GM12878 (cell line): Measurements from ENCODE around the gene ADAMTS14. TPM values are rescaled to one million over a fixed set of nuclear protein-coding genes. Genes with fewer than 3 reads are reported as not detected.

Experiments
- ATAC-seq: fragments of 200-7000 bp; cut with Tn5 transposase; 3 replicates; pipeline ENCODE4 v1.9.1; 2020; ENCODE audit warnings: mild to moderate bottlenecking, moderate library complexity
- BruUV-seq: library from RNA; stranded (reverse); fragments of 400-500 nt; replicated peaks from 2 replicates; lab custom pipeline; 2021; lab: Mats Ljungman, UMichigan
- CTCF ChIA-PET: fragments of 300-600 bp; sonication (Branson Sonifier 250); formaldehyde crosslinking; extraction: SDS; loops from one replicate; lab custom pipeline; 2021; ENCODE audit warnings: inconsistent platforms; lab: Yijun Ruan, JAX
- POLR2A ChIA-PET: fragments of 350-600 bp; formaldehyde crosslinking; extraction: SDS; loops from one replicate; lab custom pipeline; 2021; ENCODE audit warnings: inconsistent platforms; lab: Charles Lee
- RAD21 ChIA-PET: fragments of 300-600 bp; sonication (Branson Sonifier 250); formaldehyde crosslinking; loops from one replicate; lab custom pipeline; 2023; ENCODE audit warnings: antibody characterized with exemption; ENCODE audit not compliant: unreplicated experiment; lab: Charles Lee
- SMC1A ChIA-PET: fragments of 300-600 bp; sonication (Branson Sonifier 250); formaldehyde crosslinking; loops from one replicate; lab custom pipeline; 2023; ENCODE audit not compliant: unreplicated experiment, uncharacterized antibody; lab: Charles Lee
- DNase-seq: peaks from one replicate; pipeline ENCODE4 v3.0.0-alpha.2; 2011; ENCODE audit warnings: low read depth, low spot score
- FAIRE-seq: peaks from 3 replicates; lab custom pipeline; 2011; peaks lifted over from hg19 to GRCh38; lab: Jason Lieb, UNC
- H2AFZ ChIP-seq: 2 replicates; pipeline ENCODE4 v1.6.0; 2011; ENCODE audit warnings: low read depth, low read length, control low read depth; ENCODE audit not compliant: control insufficient read depth
- H3K27ac ChIP-seq: 2 replicates; pipeline ENCODE4 v1.5.1; 2011; ENCODE audit warnings: control low read depth; ENCODE audit not compliant: control insufficient read depth, insufficient read depth
- H3K27me3 ChIP-seq, 2 experiments: replicated peaks in 1 of 2; 2 replicates each; pipeline versions ENCODE4 v1.6.0 to v1.6.1; 2011; ENCODE audit warnings: low read length in 1 of 2; ENCODE audit not compliant: control insufficient read depth in 2 of 2, insufficient read depth in 2 of 2
- H3K36me3 ChIP-seq, 2 experiments: 2 replicates each; pipeline ENCODE4 v1.5.1; 2011; ENCODE audit warnings: low read length in 1 of 2; ENCODE audit not compliant: control insufficient read depth in 2 of 2, insufficient read depth in 2 of 2
- H3K4me1 ChIP-seq: 2 replicates; pipeline ENCODE4 v1.6.1; 2011; ENCODE audit warnings: mild to moderate bottlenecking, low read length, moderate library complexity, mixed read lengths; ENCODE audit not compliant: control insufficient read depth, insufficient read depth
- H3K4me2 ChIP-seq: 2 replicates; pipeline ENCODE4 v1.6.0; 2011; ENCODE audit warnings: control low read depth; ENCODE audit not compliant: control insufficient read depth, insufficient read depth
- H3K4me3 ChIP-seq: fragments of 200-600 bp; sonication (generic); 2 replicates; pipeline ENCODE4 v1.5.1; 2016
- H3K79me2 ChIP-seq: 2 replicates; pipeline ENCODE4 v1.6.0; 2011; ENCODE audit warnings: low read length; ENCODE audit not compliant: control insufficient read depth, insufficient read depth
- H3K9ac ChIP-seq: 2 replicates; pipeline ENCODE4 v1.8.0; 2011; ENCODE audit warnings: low read length, control low read depth, mixed read lengths; ENCODE audit not compliant: control insufficient read depth, insufficient read depth
- H3K9me3 ChIP-seq: replicated peaks from 3 replicates; pipeline ENCODE4 v1.5.1; 2011; ENCODE audit warnings: mild to moderate bottlenecking, low read length; ENCODE audit not compliant: control insufficient read depth, insufficient read depth
- H4K20me1 ChIP-seq: 2 replicates; pipeline ENCODE4 v1.6.0; 2011; ENCODE audit not compliant: control insufficient read depth, insufficient read depth
- CEBPB ChIP-seq, 2 experiments: fragments of 150-350 bp in 1 of 2; IDR thresholded peaks; 2 replicates each; pipeline ENCODE4 v1.6.1; 2012 to 2014; ENCODE audit warnings: low read depth in 2 of 2, low read length in 2 of 2, borderline replicate concordance in 1 of 2, inconsistent platforms in 1 of 2
- JUNB ChIP-seq: IDR thresholded peaks from 2 replicates; pipeline ENCODE4 v1.6.1; 2016; ENCODE audit warnings: antibody characterized with exemption, mild to moderate bottlenecking
- KLF5 ChIP-seq: fragments of 450-650 bp; IDR thresholded peaks from 2 replicates; pipeline ENCODE4 v1.6.1; 2014; ENCODE audit warnings: mild to moderate bottlenecking; ENCODE audit not compliant: partially characterized antibody
- WGBS: methylation state at CpG from one replicate; pipeline ENCODE4 v1.1.6; 2016; ENCODE audit warnings: low lambda C conversion rate; ENCODE audit not compliant: insufficient replicate concordance, insufficient coverage; ENCODE audit errors: missing lambda C conversion rate; 5-methylcytosine and 5-hydroxymethylcytosine counted together
- in situ Hi-C: fragments of 300-500 bp; cut with MboI; formaldehyde crosslinking; loops from 9 replicates; pipeline ENCODE4 v1.14.3; 2018; ENCODE audit warnings: mixed read lengths
- intact Hi-C: fragments of 100-400 bp; cut with micrococcal nuclease; formaldehyde crosslinking; loops from one replicate; pipeline ENCODE4 v1.14.2; 2022; ENCODE audit not compliant: unreplicated experiment
- polyA plus RNA-seq, 11 experiments: library from polyadenylated mRNA; depleted of rRNA in 4 of 11; unstranded in 6 of 11; stranded (reverse) in 5 of 11; fragments of >200 nt; fragmentation: Nextera tagmentation in 4 of 11; fragmentation: Illumina TruSeq in 1 of 11; extraction: Ambion mirVana in 4 of 11; extraction: Trizol in 1 of 11; gene quantifications; 1 replicate in 1 of 11; 2 replicates in 10 of 11; pipeline versions ENCODE4 v1.2.1 to v1.2.3, GENCODE V29; 2011 to 2016; ENCODE audit warnings: inconsistent platforms in 2 of 11, missing spikeins in 2 of 11, low read depth in 1 of 11
- total RNA-seq, 4 experiments: library from RNA; depleted of rRNA in 3 of 4; stranded (reverse); fragments of >200 nt in 3 of 4; fragmentation: Illumina TruSeq in 1 of 4; extraction: Trizol in 1 of 4; gene quantifications; 2 replicates each; pipeline versions ENCODE4 v1.2.1 to v1.2.3, GENCODE V29; 2013 to 2021
- TF ChIP-seq, protein P1 (sequence below): fragments of 450-650 bp; IDR thresholded peaks from 2 replicates; pipeline ENCODE4 v1.6.1; 2016; ENCODE audit warnings: mild to moderate bottlenecking

ADAMTS14 gene
- total and polyA plus RNA-seq, 10 of the 15 experiments (the other 5 are each of a cell fraction or from before 2014, with no cell fraction given), result 0.03 to 0.05 TPM; not detected in 8

DNA sequence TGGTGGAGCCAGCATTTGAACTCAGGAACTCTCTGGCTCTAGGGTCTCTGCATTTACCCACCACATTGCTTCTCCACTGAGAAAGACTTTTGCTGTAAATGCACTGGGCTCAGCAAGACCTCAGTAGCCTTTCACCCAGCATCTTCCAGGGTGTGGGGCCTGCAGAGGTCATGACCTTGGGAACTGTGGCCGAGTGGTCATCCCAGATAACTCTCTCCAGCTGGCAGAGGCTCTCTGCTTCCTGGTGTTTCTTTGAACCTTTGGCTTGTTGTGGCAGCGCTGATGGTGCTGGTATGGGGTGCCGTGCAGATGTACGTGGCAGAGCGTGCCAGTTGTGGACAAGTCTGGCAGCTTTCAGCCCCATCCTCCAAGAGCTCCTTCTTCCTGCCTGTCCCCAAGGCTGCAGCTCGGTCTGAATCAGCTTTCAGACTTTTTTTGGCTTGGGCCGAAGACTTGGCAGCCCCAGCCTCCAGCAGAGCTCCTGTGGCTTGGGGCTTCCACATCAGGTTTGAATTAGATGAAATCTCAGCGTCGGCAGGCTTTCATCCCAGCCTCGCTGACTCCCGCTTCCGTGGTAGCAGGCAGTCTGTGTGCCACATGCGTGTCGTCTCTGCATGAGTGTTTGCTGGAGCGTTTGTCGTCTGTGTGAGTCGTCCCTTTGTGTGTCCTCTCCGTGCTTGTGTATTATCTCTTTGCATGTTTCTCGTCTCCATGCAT is 21.5 kb downstream of the ADAMTS14 start:
- ChIA-PET POLR2A (no interaction called here), RAD21 (interaction anchor here (0.6 kb wide), 1 partner anchor 211 kb away, joined by 3 read pairs; no protein-coding TSS in a partner anchor), CTCF (interaction anchor here (0.8 kb wide), 1 partner anchor 53 kb away, joined by 3 read pairs; no protein-coding TSS in a partner anchor), SMC1A (interaction anchor here (1.0 kb wide), 1 partner anchor 37 kb away, joined by 3 read pairs; no protein-coding TSS in a partner anchor)
- H2AFZ ChIP-seq, result no peak overlapping the region
- no peaks in the 10 kb centered on the region for H3K36me3 ChIP-seq
- no peaks in the 10 kb centered on the region; a peak in 1 of 4 replicates for H3K27me3 ChIP-seq
- TF ChIP-seq CEBPB (IDR thresholded peaks at IDR 0.05; ENCODE audit: borderline replicate concordance in 1 of 2, low read depth in 2 of 2, low read length in 2 of 2) (no peak), JUNB (no peak), KLF5 (no peak)
- TF ChIP-seq, protein P1, sequence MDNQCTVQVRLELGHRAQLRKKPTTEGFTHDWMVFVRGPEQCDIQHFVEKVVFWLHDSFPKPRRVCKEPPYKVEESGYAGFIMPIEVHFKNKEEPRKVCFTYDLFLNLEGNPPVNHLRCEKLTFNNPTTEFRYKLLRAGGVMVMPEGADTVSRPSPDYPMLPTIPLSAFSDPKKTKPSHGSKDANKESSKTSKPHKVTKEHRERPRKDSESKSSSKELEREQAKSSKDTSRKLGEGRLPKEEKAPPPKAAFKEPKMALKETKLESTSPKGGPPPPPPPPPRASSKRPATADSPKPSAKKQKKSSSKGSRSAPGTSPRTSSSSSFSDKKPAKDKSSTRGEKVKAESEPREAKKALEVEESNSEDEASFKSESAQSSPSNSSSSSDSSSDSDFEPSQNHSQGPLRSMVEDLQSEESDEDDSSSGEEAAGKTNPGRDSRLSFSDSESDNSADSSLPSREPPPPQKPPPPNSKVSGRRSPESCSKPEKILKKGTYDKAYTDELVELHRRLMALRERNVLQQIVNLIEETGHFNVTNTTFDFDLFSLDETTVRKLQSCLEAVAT, result no peak
- H3K79me2 ChIP-seq, result no peaks in the 10 kb centered on the region
- no peaks in the 10 kb centered on the region for H3K9me3 ChIP-seq
- in situ Hi-C loops, result no loop called here
- no peak overlapping the region for H3K4me3 ChIP-seq
- no TSS peak for BruUV-seq
- DNase-seq (no peak), ATAC-seq (no peak), FAIRE-seq (no peak)
- no peak overlapping the region for H3K4me2 ChIP-seq
- H4K20me1 ChIP-seq, result no peaks in the 10 kb centered on the region
- no peaks in the 10 kb centered on the region for H3K4me1 ChIP-seq
- intact Hi-C loops, result no loop called here
- H3K27ac ChIP-seq, result no peak overlapping the region
- 54% methylated on average over 19 of the region's 19 CpGs for WGBS
- no peak overlapping the region for H3K9ac ChIP-seq
